ENCODE measurements around the gene RAP1GAP2.

Gene RAP1GAP2

GRCh38 chr17:2949469-2950044 is 153.3 kb downstream of the RAP1GAP2 start:
- Histone ChIP-seq H3K27ac (ENCODE audit: low read depth, low read length, poor library complexity, severe bottlenecking) (no peak overlapping the region), H3K4me1 (ENCODE audit: insufficient read depth, low read length, severe bottlenecking) (no peaks in the 10 kb centered on the region), H3K9me3 (ENCODE audit: low read length) (no peaks in the 10 kb centered on the region), H3K79me2 (ENCODE audit: insufficient read depth, low read length) (no peaks in the 10 kb centered on the region), H2AFZ (ENCODE audit: low read length) (no peak overlapping the region), H3K9me2 (ENCODE audit: low read depth, low read length) (no peaks in the 10 kb centered on the region), H4K20me1 (ENCODE audit: insufficient read depth, low read length) (no peaks in the 10 kb centered on the region), H3F3A (ENCODE audit: insufficient read depth, low read length) (no peaks in the 10 kb centered on the region), H3K36me3 (ENCODE audit: insufficient read depth, low read length) (no peaks in the 10 kb centered on the region), H3K9ac (ENCODE audit: low read length) (no peak overlapping the region), H3K4me2 (ENCODE audit: low read length) (no peak overlapping the region), H3K27me3 (ENCODE audit: insufficient read depth, low read length) (no peaks in the 10 kb centered on the region), H3K4me3 (ENCODE audit: low read depth, low read length, poor library complexity, severe bottlenecking) (no peak overlapping the region)
- TF ChIP-seq EZH2 (IDR thresholded peaks at IDR 0.05; ENCODE audit: borderline replicate concordance, low read length) (no peak), CTCF (IDR thresholded peaks at IDR 0.05; ENCODE audit: low read length) (no peak)

DNA sequence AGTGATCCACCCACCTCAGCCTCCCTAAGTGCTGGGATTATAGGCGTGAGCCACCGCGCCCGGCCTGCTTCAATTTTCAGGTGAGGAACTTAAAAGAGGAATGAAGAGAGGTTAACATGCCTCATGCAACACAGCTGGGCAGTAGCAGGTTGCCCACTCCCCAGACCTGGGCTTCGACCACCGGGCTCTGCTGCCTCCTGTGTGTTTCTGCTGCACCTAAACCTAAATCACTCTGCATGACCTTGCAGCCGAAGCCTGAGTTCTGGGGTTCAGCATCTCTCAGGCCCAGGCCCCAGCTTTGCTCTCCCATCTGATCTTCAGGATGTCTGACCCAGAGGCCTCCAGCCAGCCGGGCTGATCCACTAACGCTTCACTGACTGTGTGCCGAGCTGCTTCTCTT is 154.6 kb downstream of the RAP1GAP2 start:
- no peaks in the 10 kb centered on the region for H4K20me1 ChIP-seq (ENCODE audit: insufficient read depth, low read length)
- no peak overlapping the region for H3K9ac ChIP-seq (ENCODE audit: low read length)
- H3K4me2 ChIP-seq (ENCODE audit: low read length): no peak overlapping the region
- no peaks in the 10 kb centered on the region for H3K9me3 ChIP-seq (ENCODE audit: low read length)
- H3K27me3 ChIP-seq (ENCODE audit: insufficient read depth, low read length): no peaks in the 10 kb centered on the region
- TF ChIP-seq EZH2 (IDR thresholded peaks at IDR 0.05; ENCODE audit: borderline replicate concordance, low read length): no peak
- TF ChIP-seq CTCF (IDR thresholded peaks at IDR 0.05; ENCODE audit: low read length): no peak
- no peak overlapping the region for H3K27ac ChIP-seq (ENCODE audit: low read depth, low read length, poor library complexity, severe bottlenecking)
- H3F3A ChIP-seq (ENCODE audit: insufficient read depth, low read length): no peaks in the 10 kb centered on the region
- no peaks in the 10 kb centered on the region for H3K9me2 ChIP-seq (ENCODE audit: low read depth, low read length)
- H3K4me3 ChIP-seq (ENCODE audit: low read depth, low read length, poor library complexity, severe bottlenecking): no peak overlapping the region
- H2AFZ ChIP-seq (ENCODE audit: low read length): no peak overlapping the region
- H3K79me2 ChIP-seq (ENCODE audit: insufficient read depth, low read length): no peaks in the 10 kb centered on the region
- no peaks in the 10 kb centered on the region for H3K36me3 ChIP-seq (ENCODE audit: insufficient read depth, low read length)
- peaks cover 10% of the 10 kb centered on the region for H3K4me1 ChIP-seq (ENCODE audit: insufficient read depth, low read length, severe bottlenecking)

DNA sequence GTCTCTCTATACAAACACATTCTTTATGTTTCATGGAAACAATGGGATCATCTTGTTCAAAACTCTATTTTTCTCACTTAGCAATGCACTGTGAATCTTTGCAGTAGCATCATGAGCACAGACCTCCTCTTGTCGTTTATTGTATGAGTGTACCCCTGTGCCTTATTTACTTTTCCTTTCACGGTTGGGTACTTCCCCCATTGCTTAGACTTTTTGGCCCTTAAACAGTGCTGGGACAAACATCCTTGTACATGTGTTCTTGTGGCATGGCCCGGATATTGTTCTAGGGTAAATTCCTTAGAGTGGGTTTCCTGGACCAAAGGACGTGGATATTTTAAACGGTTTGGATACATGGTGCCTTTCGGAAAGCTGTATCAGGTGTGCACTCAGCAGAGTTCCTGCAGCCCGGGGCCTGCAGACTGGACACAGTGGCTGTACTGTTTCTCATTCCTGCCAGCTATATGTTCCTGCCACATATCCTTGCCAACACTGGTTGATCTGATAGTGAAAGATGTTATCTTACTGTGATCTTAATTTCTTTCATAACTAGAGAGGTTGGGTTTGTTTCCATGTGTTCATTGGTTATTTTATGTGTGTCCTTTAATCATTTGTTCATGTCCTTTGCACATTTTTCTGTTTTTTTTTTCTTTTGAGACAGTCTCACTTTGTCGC is 156.1 kb downstream of the RAP1GAP2 start:
- H3K4me2 ChIP-seq (ENCODE audit: low read length): no peak overlapping the region
- H3K9me3 ChIP-seq (ENCODE audit: low read length): no peaks in the 10 kb centered on the region
- H2AFZ ChIP-seq (ENCODE audit: low read length): no peak overlapping the region
- no peak overlapping the region for H3K27ac ChIP-seq (ENCODE audit: low read depth, low read length, poor library complexity, severe bottlenecking)
- no peak overlapping the region for H3K9ac ChIP-seq (ENCODE audit: low read length)
- no peaks in the 10 kb centered on the region for H3F3A ChIP-seq (ENCODE audit: insufficient read depth, low read length)
- H3K4me3 ChIP-seq (ENCODE audit: low read depth, low read length, poor library complexity, severe bottlenecking): no peak overlapping the region
- H3K79me2 ChIP-seq (ENCODE audit: insufficient read depth, low read length): no peaks in the 10 kb centered on the region
- H4K20me1 ChIP-seq (ENCODE audit: insufficient read depth, low read length): no peaks in the 10 kb centered on the region
- H3K27me3 ChIP-seq (ENCODE audit: insufficient read depth, low read length): peaks cover 3% of the 10 kb centered on the region; the same call in 1 of the 2 replicates
- TF ChIP-seq EZH2 (IDR thresholded peaks at IDR 0.05; ENCODE audit: borderline replicate concordance, low read length) (no peak), CTCF (IDR thresholded peaks at IDR 0.05; ENCODE audit: low read length) (no peak)
- H3K9me2 ChIP-seq (ENCODE audit: low read depth, low read length): no peaks in the 10 kb centered on the region
- no peaks in the 10 kb centered on the region for H3K36me3 ChIP-seq (ENCODE audit: insufficient read depth, low read length)
- peaks cover 10% of the 10 kb centered on the region for H3K4me1 ChIP-seq (ENCODE audit: insufficient read depth, low read length, severe bottlenecking)

All from OCI-LY1 (cell line).